NCI-H446 treated with DMSO at 0.1 percent for 48 hours (cell line): ENCODE results near the gene DKC1.
"Not testable (repeated sequence)": the region's sequence is repeated elsewhere in the genome, so short reads cannot be mapped to it uniquely, and the experiment has no call there.

Experiments
- DNase-seq: peaks from one replicate; lab custom pipeline; 2025; lab: John Stamatoyannopoulos, UW

DKC1 gene

DNA sequence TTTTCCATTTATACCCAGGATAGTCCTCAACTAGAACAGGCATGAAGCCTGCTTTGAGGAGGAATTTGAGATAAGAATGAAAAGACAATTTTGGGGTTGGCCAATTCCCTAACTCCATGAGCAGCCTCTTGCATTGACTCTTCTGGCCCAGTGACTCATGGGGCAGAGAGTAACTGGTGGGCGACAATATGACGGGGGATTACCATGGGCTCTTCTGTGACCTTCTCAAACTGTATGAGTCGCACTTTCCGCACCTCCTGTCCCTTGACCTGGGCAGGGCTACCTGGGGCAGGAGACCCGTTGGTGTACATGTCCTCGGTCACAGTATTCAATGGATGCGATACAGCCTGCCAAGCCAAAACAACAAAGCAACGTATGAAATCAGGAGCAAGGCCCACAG is 29.3 kb downstream of the DKC1 start:
- DNase-seq: no peak

DNA sequence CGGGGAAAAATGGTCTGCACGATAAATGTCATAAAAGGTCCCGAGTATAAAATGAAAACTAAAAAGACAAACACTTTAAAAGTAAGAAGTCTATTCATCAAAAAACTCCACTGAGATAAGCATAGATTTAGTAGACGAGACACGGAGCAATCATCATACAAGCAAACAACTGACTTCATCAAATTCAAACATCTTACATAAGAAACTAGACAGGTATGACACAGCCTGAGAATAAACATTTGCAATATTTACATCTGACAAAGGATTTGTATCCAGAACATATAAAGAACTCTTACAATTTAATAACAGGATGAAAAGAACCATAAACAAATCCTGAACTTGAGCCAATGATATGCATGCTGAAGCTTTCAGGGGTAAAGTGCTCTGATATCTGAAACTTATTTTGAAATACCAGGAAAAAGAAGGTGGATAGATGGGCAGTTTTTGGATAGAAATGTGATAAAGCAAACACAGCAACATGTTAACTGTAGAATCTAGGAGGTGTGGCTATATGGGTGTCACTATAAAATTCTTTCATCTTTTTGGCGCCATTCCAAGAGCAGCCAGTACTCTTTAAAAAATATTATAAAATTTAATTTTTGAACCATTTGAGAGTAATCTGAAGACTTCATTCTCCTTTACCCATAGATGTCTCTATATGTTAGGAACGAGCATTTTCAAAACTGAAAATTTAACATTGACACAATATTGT is 30.6 kb downstream of the DKC1 start:
- no peak for DNase-seq

GRCh38 chrX:154795016-154795415 is 32.4 kb downstream of the DKC1 start:
- no peak for DNase-seq

- DNase-seq: no peak
Observed at GRCh38 chrX:154797006-154797405, 34.3 kb downstream of the DKC1 start.

GRCh38 chrX:154799556-154800348 is 37.1 kb downstream of the DKC1 start:
- peak; percentile 1 for DNase-seq

- no peak for DNase-seq
Observed at GRCh38 chrX:154800478-154801210, 38.0 kb downstream of the DKC1 start.

DNA sequence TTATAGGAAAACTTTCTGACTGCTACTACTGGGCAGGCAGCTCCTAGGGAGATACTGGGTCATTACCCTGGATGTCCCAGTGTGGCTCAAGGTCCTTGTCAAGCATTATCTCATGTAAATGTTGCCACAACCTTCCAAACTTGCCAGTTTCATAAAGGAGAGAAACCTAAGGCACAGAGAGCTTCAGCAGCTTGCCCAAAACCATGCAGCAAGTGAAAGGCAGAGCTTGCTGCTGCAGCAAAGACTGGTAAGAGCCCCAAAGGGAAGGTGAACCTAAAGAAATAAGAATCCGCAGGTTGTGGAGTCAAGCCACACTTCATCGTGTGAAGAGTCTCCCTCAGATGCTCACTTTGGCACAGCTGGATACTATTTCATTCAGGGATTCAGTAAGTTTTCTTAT is 40.3 kb downstream of the DKC1 start:
- DNase-seq: no peak

- DNase-seq: no peak
Observed at GRCh38 chrX:154804261-154804956, 41.7 kb downstream of the DKC1 start.

DNA sequence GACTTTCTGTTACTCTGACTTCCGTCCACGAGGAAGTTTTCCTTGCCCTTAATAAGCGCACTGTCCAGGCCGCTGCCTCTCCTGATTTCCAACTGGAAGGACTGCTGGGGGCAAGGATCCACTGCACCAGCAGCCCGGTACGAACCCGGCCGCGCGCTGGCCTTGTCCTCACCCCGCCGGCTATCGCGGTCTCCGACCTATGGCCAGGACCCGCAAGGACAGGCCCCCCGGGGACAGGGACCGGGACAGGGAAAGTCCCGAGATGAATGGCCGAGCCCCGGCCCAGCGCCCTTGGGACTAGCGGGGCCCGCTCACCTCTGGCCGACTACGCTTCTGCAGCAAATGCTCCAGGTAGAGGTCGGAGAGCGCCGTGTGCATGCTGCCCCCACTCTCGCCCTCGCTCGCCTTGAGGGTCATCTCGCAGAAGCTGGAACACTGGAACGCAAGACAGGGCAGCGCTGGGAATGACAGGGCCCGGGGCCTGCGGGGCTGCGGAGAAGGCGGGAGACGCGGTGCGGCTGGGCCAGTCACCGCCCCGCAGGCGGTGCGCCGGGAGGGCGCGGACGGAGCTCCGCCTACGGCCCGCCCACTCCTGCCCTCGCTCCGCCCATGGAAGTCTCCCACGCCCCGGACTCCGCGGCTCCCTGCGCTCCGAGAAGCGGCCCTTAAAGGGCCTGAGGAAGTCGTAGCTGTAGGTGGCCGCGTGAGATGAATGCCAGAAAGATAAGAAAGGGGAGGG is 42.5 kb downstream of the DKC1 start, which contains the start of gene MPP1:
Gene MPP1, minus strand, starts transcription at position 529 of the 739 bp plus-strand sequence. Its CDS starts 112 bp downstream, at position 417.
- DNase-seq: no peak

- DNase-seq: no peak
Observed at GRCh38 chrX:154805696-154806091, 43.0 kb downstream of the DKC1 start.

- no peak for DNase-seq
Observed at GRCh38 chrX:154806837-154807501, 44.3 kb downstream of the DKC1 start.

DNA sequence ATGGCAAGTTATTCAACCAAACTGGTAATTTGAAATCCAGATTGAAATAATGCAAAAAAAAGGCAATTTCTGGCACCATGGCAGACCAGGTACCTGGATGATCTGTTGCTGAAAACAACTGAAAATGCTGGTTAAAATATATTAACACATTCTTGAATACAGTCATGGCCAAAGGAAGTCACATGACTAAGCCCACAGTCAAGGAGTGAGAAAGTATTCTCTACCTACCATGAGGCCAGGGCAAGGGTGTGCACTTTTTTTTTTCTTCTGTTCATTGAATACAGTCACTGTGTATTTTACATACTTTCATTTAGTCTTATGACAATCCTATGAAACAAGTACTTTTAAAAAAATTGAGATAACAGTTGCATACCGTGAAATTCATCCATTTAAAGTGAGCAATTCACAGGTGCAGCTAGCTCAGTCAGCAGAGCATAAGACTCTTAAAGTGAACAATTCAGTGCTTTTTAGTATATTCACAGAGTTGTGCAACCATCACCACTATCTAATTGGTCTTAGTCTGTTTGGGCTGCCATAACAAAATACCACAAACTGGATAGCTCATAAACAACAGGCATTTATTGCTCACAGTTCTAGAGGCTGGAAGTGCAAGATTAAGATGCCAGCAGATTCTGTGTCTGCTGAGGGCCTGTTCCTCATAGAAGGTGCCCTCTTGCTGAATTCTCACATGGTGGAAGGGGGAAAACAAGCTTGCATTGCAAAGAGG is 47.4 kb downstream of the DKC1 start:
- DNase-seq: no peak

DNA sequence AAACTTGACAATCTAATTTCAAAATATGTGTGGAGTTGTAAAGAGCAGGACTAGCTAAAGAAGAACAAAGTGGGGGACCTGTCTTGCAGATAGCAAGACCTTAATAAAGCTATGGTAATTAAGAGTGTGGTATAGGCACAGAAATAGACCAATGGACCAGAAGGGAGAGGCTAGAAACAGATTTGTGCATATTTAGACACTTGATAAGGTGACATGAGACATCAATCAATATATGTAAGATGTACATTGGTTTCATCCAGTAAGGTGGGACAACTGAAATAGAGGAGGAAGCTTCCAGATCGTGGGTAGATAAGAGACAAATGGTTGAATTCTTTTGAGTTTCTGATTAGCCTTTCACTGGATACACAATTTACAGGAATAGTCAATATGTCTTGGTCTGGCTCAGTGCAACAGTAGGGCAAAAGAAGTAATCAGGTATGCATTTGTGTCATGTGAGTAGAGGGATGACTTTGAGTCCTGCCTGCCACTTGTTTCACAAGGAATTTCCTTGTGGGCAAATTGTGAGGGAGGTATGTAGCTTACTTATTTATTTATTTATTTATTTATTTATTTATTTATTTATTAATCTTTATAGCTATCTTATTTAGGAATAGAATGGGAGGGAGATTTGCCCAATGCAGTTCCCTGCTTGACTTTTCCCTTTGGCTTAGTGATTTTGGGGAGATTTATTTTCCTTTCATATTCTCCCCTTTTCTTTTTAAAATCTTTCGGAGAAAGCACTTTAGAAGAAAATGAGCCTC is 49.9 kb downstream of the DKC1 start:
- no peak for DNase-seq

DNA sequence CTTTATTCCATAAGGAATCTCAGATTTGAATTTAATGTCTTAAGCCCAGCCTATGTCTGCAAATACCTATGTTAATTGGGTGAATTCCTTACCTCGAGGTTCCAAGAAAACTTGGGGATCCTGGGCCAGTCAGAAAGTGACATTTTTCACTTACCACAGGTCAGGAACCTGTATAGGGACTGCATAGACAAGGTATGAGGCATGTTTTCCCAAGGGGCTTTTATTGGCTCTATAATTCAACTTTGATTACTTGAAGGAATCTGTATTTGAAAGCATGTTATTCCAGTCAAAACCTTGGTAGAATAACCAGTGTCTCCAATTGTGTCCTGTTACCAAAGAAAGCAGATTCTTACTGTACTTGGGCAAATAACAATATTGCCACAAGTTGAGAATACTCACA is 51.1 kb downstream of the DKC1 start:
- DNase-seq: no peak

DNA sequence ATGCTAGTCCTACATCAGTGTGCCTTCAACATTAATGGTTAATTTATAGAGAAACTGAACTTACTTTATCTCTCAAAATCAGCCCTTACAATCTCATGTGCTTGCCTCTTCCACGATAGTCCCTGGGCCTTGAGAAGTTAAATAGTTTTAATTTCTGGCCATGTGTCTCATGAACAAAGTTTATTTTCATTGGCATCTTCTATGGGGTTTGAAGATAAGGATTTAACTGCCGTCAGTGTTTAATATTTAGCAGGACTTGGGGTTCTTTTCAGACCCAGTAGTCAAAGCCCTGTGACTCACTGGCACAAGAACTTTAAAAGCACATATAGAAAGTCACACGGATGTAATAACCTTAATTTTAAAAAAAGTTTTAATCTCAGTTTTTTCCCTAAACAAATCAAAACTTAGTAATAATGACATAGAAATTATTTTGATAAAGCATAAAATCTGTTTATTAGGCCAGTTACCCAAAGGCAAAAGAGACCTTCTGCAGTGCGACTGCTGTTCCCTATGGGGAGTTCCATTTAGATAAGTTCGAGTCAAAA is 52.7 kb downstream of the DKC1 start:
- DNase-seq: no peak

DNA sequence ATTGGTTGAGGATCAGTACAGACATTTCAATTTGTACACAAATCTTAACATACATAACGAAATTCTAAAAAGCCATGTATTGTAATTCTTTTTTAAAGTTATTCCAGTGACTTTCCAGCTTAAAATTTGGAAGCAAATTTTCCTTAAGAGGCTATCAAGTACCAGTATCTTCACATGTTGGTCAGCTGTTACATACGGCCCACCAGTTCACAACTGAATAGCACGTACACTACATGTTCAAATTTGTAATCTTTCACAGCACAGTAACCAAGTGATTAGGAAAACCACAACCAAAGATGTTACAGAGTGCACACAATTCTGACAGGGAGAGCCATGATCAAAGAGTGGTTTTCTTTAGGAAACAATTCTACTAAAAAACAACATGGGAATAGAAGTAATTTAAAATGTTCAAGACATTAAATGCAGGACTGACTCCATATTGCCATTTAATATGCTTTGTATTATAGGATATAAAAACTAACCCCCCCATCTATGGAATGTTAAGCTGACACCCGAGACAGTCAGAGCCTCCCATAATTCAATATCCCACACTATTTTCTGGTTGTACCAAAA is 53.7 kb downstream of the DKC1 start:
- DNase-seq: not testable (repeated sequence)

DNA sequence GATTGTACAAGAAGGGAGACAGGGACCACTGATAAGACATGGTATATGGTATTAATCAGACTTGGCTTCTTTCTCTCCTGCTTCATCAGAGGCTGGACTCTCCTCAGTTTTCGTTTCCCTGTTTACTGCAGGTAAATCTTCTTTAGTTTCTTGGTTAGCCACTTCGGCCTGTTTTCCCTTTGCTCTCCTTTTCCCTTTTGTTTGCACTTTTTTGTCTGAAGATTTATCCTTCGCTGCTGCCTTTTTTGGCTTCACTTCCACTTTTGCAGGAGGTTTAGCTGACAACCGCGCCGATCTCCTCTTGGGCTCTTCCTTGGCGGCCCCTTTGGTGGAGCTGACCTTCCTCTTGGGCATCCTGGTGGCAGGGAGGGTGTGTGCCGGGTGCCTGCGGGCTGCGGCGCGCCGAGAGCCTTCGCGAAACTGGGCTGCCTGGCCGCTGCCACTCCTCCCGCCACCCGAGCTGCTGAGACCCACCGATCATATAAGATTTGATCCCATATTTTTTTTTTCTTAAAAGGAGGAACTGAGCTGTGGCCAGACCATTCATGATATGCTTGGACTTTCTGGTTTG is 54.5 kb downstream of the DKC1 start:
- not testable (repeated sequence) for DNase-seq
